GM19035 (cell line): Measurements from ENCODE around the gene FAS.

Experiments
- ATAC-seq: cut with Tn5 transposase; IDR thresholded peaks from one replicate; pipeline ENCODE4 v1.9.1; 2021; ENCODE audit not compliant: unreplicated experiment

FAS gene

DNA sequence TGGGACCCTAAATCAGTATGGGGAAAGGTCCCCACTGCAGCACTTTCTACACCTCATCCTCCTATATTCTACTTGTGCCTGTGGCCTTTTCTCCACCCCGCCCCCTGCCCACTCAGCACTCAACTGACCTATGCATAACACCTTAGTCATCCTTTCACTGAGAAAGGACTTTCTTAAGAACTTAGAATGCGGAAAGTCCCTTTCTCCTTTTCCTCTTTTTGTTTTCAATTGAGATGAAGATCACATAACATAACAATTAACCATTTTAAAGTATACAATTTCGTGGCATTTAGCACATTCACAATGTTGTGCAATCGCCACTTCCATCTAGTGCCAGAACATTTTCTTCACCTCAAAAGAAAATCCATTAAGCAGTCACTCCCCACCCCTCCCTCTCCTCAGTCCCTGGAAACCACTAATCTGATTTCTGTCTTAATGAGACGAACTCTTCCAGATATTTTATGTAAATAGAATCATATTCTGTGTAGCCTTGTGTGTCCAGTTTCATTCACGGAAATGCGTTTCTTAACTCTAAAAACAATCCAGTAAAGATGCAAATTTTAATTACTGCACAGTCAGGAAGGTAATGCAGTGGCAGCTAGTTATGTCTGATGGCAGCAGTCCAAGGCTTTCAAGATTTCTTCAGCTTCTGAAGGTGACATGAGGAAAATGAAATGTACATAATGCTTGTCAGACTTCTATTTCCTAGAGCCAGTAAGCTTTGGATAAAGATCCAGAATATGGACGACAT, 41.7 kb downstream of the FAS start:
- ATAC-seq, result no peak

GRCh38 chr10:89035461-89035860, 44.9 kb downstream of the FAS start:
- ATAC-seq, result no peak

GRCh38 chr10:89037096-89037495, 46.5 kb downstream of the FAS start:
- no peak for ATAC-seq

- ATAC-seq, result no peak
Observed at GRCh38 chr10:89042562-89042961, 52.0 kb downstream of the FAS start.

- no peak for ATAC-seq
Observed at GRCh38 chr10:89043052-89043451, 52.5 kb downstream of the FAS start.

DNA sequence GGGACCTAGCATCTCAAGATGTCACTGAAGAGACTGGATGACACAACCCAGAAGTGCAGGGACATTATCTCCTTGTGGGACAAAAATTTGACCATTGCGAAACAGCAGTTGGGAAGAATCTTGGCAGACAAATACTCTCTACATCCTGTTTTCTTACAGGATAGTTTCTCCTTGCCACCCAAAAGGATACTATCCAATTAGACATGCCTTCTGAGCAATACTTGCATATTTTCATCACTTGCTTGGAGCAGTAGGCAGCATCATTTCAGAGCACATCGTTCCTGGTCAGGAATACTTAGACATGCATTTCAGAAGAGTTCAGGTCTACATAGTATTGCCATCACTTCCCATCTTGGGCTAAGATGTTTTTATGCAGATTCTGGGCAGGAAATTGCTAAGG, 56.8 kb downstream of the FAS start:
- no peak for ATAC-seq

- no peak for ATAC-seq
Observed at GRCh38 chr10:89051593-89051992, 61.0 kb downstream of the FAS start.

DNA sequence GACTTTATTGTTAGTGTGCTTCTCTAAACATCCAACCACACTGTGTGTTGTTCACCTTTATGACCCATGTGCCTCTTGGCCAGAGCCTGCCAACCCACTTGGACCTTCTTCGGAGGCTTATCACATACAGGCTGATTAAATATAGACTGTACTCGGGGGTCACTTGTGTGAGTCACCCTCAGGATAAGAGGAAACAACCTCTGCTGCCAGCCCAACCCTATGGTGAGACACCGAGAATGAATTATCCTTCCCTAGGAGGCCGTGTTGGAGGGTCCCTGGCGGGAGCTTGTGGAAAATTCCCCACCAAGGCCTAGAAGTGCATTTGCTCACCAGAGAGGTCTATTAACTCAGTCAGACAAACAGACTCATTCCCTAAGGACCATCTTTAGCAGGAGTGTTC, 63.0 kb downstream of the FAS start:
- ATAC-seq, result no peak

GRCh38 chr10:89055159-89055558, 64.6 kb downstream of the FAS start:
- ATAC-seq, result no peak

DNA sequence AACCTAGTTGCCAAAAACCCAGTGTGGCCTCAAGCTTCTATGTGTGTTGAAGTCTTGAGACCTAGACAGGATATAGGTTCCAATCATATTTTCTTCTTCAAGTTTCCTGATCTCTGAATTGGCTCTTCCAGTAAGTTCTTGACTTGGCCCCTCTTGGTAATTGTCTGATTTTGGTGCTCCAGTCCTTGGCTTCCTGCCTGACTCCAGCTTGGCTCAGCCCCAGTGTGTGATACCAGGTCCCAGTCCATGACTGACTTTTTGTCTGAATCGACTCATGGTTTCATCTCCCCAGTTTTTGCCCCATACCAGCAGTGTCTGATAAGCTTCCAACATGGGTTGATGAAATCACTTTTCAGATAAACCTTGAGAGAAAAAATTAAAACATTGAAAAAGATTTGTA, 72.3 kb downstream of the FAS start:
- ATAC-seq, result no peak

DNA sequence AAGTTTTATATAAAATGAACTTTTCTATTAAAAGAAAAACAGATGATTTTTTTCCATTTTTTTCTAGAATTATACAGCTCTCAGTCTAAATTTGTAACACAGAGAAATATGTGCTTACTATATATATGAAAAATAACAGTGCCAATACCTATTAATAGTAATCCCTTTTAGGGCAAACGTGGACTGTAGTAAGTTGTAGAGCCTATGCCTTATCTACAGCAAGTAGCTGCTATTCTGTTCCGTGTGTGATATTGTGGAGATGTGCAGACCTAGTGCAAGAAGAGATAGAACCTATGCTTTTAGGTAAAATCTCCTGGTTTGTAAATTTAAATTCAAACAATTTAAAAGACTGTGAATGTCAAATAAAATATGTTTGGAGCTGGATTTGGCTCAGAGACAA, 72.9 kb downstream of the FAS start:
- ATAC-seq, result no peak

GRCh38 chr10:89064748-89065147, 74.2 kb downstream of the FAS start:
- ATAC-seq, result no peak
